Smooth muscle cell (in vitro differentiated cells): Measurements from ENCODE around the gene PTPN1. TPM values are rescaled to one million over a fixed set of nuclear protein-coding genes. Genes with fewer than 3 reads are reported as not detected.
A peak's percentile ranks its signal among the peaks of the same experiment; 100 is the strongest.

Source experiments
- DNase-seq: peaks from one replicate; lab custom pipeline; 2025; ENCODE audit not compliant: unreplicated experiment; lab: John Stamatoyannopoulos, UW
- H2AFZ ChIP-seq: fragments of 200-600 bp; sonication (generic); 2 replicates; pipeline ENCODE4 v1.6.0; 2016; ENCODE audit warnings: antibody characterized with exemption, low read depth, mild to moderate bottlenecking
- H3F3A ChIP-seq: fragments of 200-600 bp; sonication (generic); 2 replicates; pipeline ENCODE4 v1.6.0; 2017; ENCODE audit warnings: antibody characterized with exemption, low read depth
- H3K27ac ChIP-seq: fragments of 200-600 bp; sonication (generic); 2 replicates; pipeline ENCODE4 v1.5.1; 2016; ENCODE audit warnings: low read depth, mild to moderate bottlenecking
- H3K27me3 ChIP-seq: fragments of 200-600 bp; sonication (generic); 2 replicates; pipeline ENCODE4 v1.6.1; 2016; ENCODE audit warnings: low read depth, mild to moderate bottlenecking
- H3K36me3 ChIP-seq: fragments of 200-600 bp; sonication (generic); 2 replicates; pipeline ENCODE4 v1.5.1; 2016; ENCODE audit warnings: low read depth
- H3K4me1 ChIP-seq: fragments of 200-600 bp; sonication (generic); 2 replicates; pipeline ENCODE4 v1.5.1; 2016; ENCODE audit warnings: low read depth
- H3K4me2 ChIP-seq: fragments of 200-600 bp; sonication (generic); 2 replicates; pipeline ENCODE4 v1.6.0; 2016; ENCODE audit warnings: mild to moderate bottlenecking
- H3K4me3 ChIP-seq: fragments of 200-600 bp; sonication (generic); 2 replicates; pipeline ENCODE4 v1.5.1; 2016; ENCODE audit warnings: mild to moderate bottlenecking
- H3K79me2 ChIP-seq: fragments of 200-600 bp; sonication (generic); 2 replicates; pipeline ENCODE4 v1.6.0; 2016; ENCODE audit warnings: low read depth, mild to moderate bottlenecking
- H3K9ac ChIP-seq: fragments of 200-600 bp; sonication (generic); 2 replicates; pipeline ENCODE4 v1.6.0; 2016; ENCODE audit warnings: low read depth
- H3K9me3 ChIP-seq: fragments of 200-600 bp; sonication (generic); replicated peaks from 2 replicates; pipeline ENCODE4 v1.5.1; 2016; ENCODE audit warnings: low read depth
- H4K20me1 ChIP-seq: fragments of 200-600 bp; sonication (generic); 2 replicates; pipeline ENCODE4 v1.6.0; 2016; ENCODE audit warnings: low read depth
- CTCF ChIP-seq: fragments of 200-600 bp; sonication (generic); IDR thresholded peaks from 2 replicates; pipeline ENCODE4 v1.5.1; 2017; ENCODE audit warnings: borderline replicate concordance, mild to moderate bottlenecking, antibody characterized with exemption; ENCODE audit not compliant: insufficient read depth, poor library complexity, severe bottlenecking
- WGBS: methylation state at CpG from one replicate; pipeline ENCODE4 v1.1.7; 2016; ENCODE audit warnings: low lambda C conversion rate; 5-methylcytosine and 5-hydroxymethylcytosine counted together
- polyA plus RNA-seq: library from polyadenylated mRNA; unstranded; fragments of >200 nt; fragmentation: Nextera tagmentation; extraction: Ambion mirVana; gene quantifications from 2 replicates; pipeline ENCODE4 v1.2.1, GENCODE V29; 2016
- total RNA-seq: library from RNA; depleted of rRNA; stranded (reverse); fragments of >200 nt; gene quantifications from 2 replicates; pipeline ENCODE4 v1.2.3, GENCODE V29; 2014

PTPN1 gene
- total and polyA plus RNA-seq, 2 experiments from 2014 or later: 16.1 to 28.9 TPM

DNA sequence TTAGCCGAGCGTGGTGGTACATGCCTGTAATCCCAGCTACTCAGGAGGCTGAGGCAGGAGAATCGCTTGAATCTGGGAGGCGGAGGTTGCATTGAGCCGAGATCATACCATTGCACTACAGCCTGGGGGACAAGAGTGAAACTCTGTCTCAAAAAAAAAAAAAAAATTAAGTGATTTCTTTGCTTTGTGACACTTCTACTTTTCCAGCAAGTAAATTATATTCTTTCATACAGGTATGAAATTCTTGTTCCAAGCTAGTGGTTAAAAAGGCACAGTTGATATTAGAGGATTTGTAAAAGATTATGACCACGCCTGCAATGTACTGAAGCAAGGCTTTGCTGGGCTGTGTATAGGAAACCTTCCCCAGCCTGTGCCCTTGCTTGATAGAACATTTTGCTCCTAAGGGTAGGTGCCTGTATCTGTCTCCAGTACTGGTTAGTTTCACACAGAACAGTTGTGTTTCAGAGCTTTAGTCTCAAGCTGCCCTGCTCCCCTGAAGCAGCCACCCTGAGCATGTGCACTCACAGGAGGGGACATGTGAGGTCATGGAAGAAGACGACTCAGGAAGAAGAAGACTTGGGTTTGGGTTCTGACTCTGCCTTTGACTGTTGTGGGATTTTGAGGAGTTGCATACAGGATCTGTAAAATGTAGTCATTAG lies 10.2 kb downstream of the PTPN1 start:
- Histone ChIP-seq H3K36me3 (no peaks in the 10 kb centered on the region), H3K4me3 (no peak overlapping the region), H2AFZ (no peak overlapping the region), H3K4me2 (no peak overlapping the region), H4K20me1 (peaks cover 100% of the 10 kb centered on the region), H3F3A (peaks cover 25% of the 10 kb centered on the region), H3K27ac (no peak overlapping the region), H3K27me3 (no peaks in the 10 kb centered on the region), H3K79me2 (peaks cover 86% of the 10 kb centered on the region), H3K4me1 (peaks cover 25% of the 10 kb centered on the region), H3K9ac (no peak overlapping the region), H3K9me3 (no peaks in the 10 kb centered on the region)
- TF ChIP-seq CTCF: no peak
- WGBS: 89% methylated on average over 7 of the region's 7 CpGs
- DNase-seq: no peak

GRCh38 chr20:50521221-50522052 lies 11.3 kb downstream of the PTPN1 start:
- H3K9me3 ChIP-seq: no peaks in the 10 kb centered on the region
- no peak overlapping the region for H2AFZ ChIP-seq
- H3K4me3 ChIP-seq: no peak overlapping the region
- no peaks in the 10 kb centered on the region for H3K36me3 ChIP-seq
- no peak for DNase-seq
- peaks cover 86% of the 10 kb centered on the region for H3K79me2 ChIP-seq
- no peak overlapping the region for H3K27ac ChIP-seq
- H3K27me3 ChIP-seq: no peaks in the 10 kb centered on the region
- peaks cover 25% of the 10 kb centered on the region for H3K4me1 ChIP-seq
- peaks cover 25% of the 10 kb centered on the region for H3F3A ChIP-seq
- peaks cover 100% of the 10 kb centered on the region for H4K20me1 ChIP-seq
- WGBS: 89% methylated on average over 7 of the region's 7 CpGs
- H3K9ac ChIP-seq: peak overlapping the region; percentile 5
- no peak for TF ChIP-seq CTCF
- H3K4me2 ChIP-seq: no peak overlapping the region

- H3F3A ChIP-seq: peaks cover 17% of the 10 kb centered on the region
- H4K20me1 ChIP-seq: peaks cover 100% of the 10 kb centered on the region
- H3K79me2 ChIP-seq: peaks cover 87% of the 10 kb centered on the region
- no peaks in the 10 kb centered on the region for H3K36me3 ChIP-seq
- no peak overlapping the region for H3K9ac ChIP-seq
- 97% methylated on average over 3 of the region's 3 CpGs for WGBS
- peaks cover 19% of the 10 kb centered on the region for H3K4me1 ChIP-seq
- H3K4me2 ChIP-seq: no peak overlapping the region
- TF ChIP-seq CTCF: no peak
- no peaks in the 10 kb centered on the region for H3K9me3 ChIP-seq
- no peak overlapping the region for H2AFZ ChIP-seq
- no peak for DNase-seq
- no peak overlapping the region for H3K4me3 ChIP-seq
- H3K27ac ChIP-seq: no peak overlapping the region
- H3K27me3 ChIP-seq: no peaks in the 10 kb centered on the region
Observed at GRCh38 chr20:50522053-50522674, 12.0 kb downstream of the PTPN1 start.
